Neural cell (in vitro differentiated cells): ENCODE data around the gene BET1L. TPM values are rescaled to one million over a fixed set of nuclear protein-coding genes. Genes with fewer than 3 reads are reported as not detected.

Experiments
- H2AFZ ChIP-seq: fragments of 200-600, 300-800 bp; sonication (generic), shearing (Covaris generic); 2 replicates; pipeline ENCODE4 v1.6.0; 2014; ENCODE audit warnings: low read depth, mild to moderate bottlenecking, antibody characterized with exemption, low read length, moderate library complexity
- H3F3A ChIP-seq: fragments of 200-600 bp; shearing (Covaris generic); 2 replicates; pipeline ENCODE4 v1.6.1; 2016; ENCODE audit warnings: mild to moderate bottlenecking, moderate library complexity, mixed read lengths, antibody characterized with exemption, low read length; ENCODE audit not compliant: insufficient read depth, poor library complexity, severe bottlenecking
- H3K27ac ChIP-seq: fragments of 200-600, 300-800 bp; sonication (generic), shearing (Covaris generic); 2 replicates; pipeline ENCODE4 v1.5.1; 2014; ENCODE audit warnings: mild to moderate bottlenecking, low read length, moderate library complexity
- H3K27me3 ChIP-seq: fragments of 300-800, 200-600 bp; sonication (generic), shearing (Covaris generic); 2 replicates; pipeline ENCODE4 v1.6.0; 2014; ENCODE audit warnings: mild to moderate bottlenecking, low read depth, low read length, moderate library complexity; ENCODE audit not compliant: insufficient read depth
- H3K36me3 ChIP-seq: fragments of 300-800, 200-600 bp; sonication (generic), shearing (Covaris generic); 2 replicates; pipeline ENCODE4 v1.5.1; 2014; ENCODE audit warnings: mild to moderate bottlenecking, antibody characterized with exemption, low read length, moderate library complexity; ENCODE audit not compliant: insufficient read depth
- H3K4me2 ChIP-seq: fragments of 300-800, 200-600 bp; sonication (generic), shearing (Covaris generic); 2 replicates; pipeline ENCODE4 v1.6.0; 2014; ENCODE audit warnings: mild to moderate bottlenecking, low read length
- H3K4me3 ChIP-seq: fragments of 300-800, 200-600 bp; sonication (generic), shearing (Covaris generic); 2 replicates; pipeline ENCODE4 v1.5.1; 2014; ENCODE audit warnings: mild to moderate bottlenecking, low read length, moderate library complexity
- H3K79me2 ChIP-seq: fragments of 200-600 bp; shearing (Covaris generic); replicated peaks from 2 replicates; pipeline ENCODE4 v1.6.0; 2014; ENCODE audit warnings: mild to moderate bottlenecking, low read length, moderate library complexity; ENCODE audit not compliant: insufficient read depth
- H3K9ac ChIP-seq: fragments of 300-800, 200-600 bp; sonication (generic), shearing (Covaris generic); 2 replicates; pipeline ENCODE4 v1.6.1; 2016; ENCODE audit warnings: mild to moderate bottlenecking, low read length, mixed read lengths
- H3K9me2 ChIP-seq: fragments of 200-600 bp; shearing (Covaris generic); 2 replicates; pipeline ENCODE4 v1.6.1; 2016; ENCODE audit warnings: mild to moderate bottlenecking, low read length, mixed read lengths; ENCODE audit not compliant: insufficient read depth
- H3K9me3 ChIP-seq: fragments of 200-600, 300-800 bp; sonication (generic), shearing (Covaris generic); 2 replicates; pipeline ENCODE4 v1.6.1; 2016; ENCODE audit warnings: mild to moderate bottlenecking, mixed run types, low read length, moderate library complexity, mixed read lengths
- H4K20me1 ChIP-seq: fragments of 200-600 bp; shearing (Covaris generic); 2 replicates; pipeline ENCODE4 v1.6.1; 2016; ENCODE audit warnings: mild to moderate bottlenecking, mixed run types; ENCODE audit not compliant: insufficient read depth
- CTCF ChIP-seq: fragments of 450-650 bp; IDR thresholded peaks from 2 replicates; pipeline ENCODE4 v1.5.1; 2014; ENCODE audit warnings: antibody characterized with exemption, mild to moderate bottlenecking, moderate library complexity; ENCODE audit not compliant: poor library complexity, severe bottlenecking
- EP300 ChIP-seq: fragments of 450-650 bp; conservative IDR thresholded peaks from 2 replicates; pipeline ENCODE4 v1.6.1; 2014; ENCODE audit warnings: antibody characterized with exemption, mild to moderate bottlenecking, moderate library complexity; ENCODE audit not compliant: poor library complexity, severe bottlenecking
- EZH2 ChIP-seq: fragments of 200-600, 300-800 bp; shearing (Covaris generic), sonication (generic); IDR thresholded peaks from 2 replicates; pipeline ENCODE4 v1.6.1; 2014; ENCODE audit warnings: antibody characterized with exemption, low read length, borderline replicate concordance, mild to moderate bottlenecking; ENCODE audit not compliant: insufficient read depth, poor library complexity, severe bottlenecking
- MXI1 ChIP-seq: fragments of 450-650 bp; conservative IDR thresholded peaks from 2 replicates; pipeline ENCODE4 v1.6.1; 2014; ENCODE audit warnings: antibody characterized with exemption, mild to moderate bottlenecking; ENCODE audit not compliant: poor library complexity, severe bottlenecking
- POLR2AphosphoS5 ChIP-seq: IDR thresholded peaks from 2 replicates; pipeline ENCODE4 v1.6.1; 2012
- RAD21 ChIP-seq: fragments of 450-650 bp; conservative IDR thresholded peaks from 2 replicates; pipeline ENCODE4 v1.6.1; 2014; ENCODE audit warnings: antibody characterized with exemption, mild to moderate bottlenecking, moderate library complexity
- REST ChIP-seq: IDR thresholded peaks from 2 replicates; pipeline ENCODE4 v1.6.1; 2012; ENCODE audit warnings: borderline replicate concordance
- SMC3 ChIP-seq: fragments of 450-650 bp; conservative IDR thresholded peaks from 2 replicates; pipeline ENCODE4 v1.6.1; 2014; ENCODE audit warnings: antibody characterized with exemption, mild to moderate bottlenecking, moderate library complexity; ENCODE audit not compliant: poor library complexity
- TAF1 ChIP-seq: IDR thresholded peaks from 2 replicates; pipeline ENCODE4 v1.6.1; 2012; ENCODE audit warnings: low read depth
- polyA plus RNA-seq: library from polyadenylated mRNA; depleted of rRNA; stranded (reverse); fragments of >200 nt; gene quantifications from 2 replicates; pipeline ENCODE4 v1.2.3, GENCODE V29; 2014

BET1L gene
- polyA plus RNA-seq, 1 donor from 2014 or later: 7.6 TPM

GRCh38 chr11:199782-200181 is 7.4 kb downstream of the BET1L start:
- Histone ChIP-seq H3K9ac (no peak overlapping the region), H3K9me3 (no peaks in the 10 kb centered on the region), H3K9me2 (no peaks in the 10 kb centered on the region), H3K4me2 (no peak overlapping the region), H4K20me1 (no peaks in the 10 kb centered on the region), H3K4me3 (no peak overlapping the region), H3K79me2 (no peaks in the 10 kb centered on the region), H3F3A (no peaks in the 10 kb centered on the region), H3K36me3 (no peaks in the 10 kb centered on the region), H2AFZ (no peak overlapping the region), H3K27me3 (no peaks in the 10 kb centered on the region), H3K27ac (no peak overlapping the region)
- no peak for TF ChIP-seq SMC3
- TF ChIP-seq REST: no peak
- TF ChIP-seq TAF1: no peak
- no peak for TF ChIP-seq EP300
- no peak for TF ChIP-seq RAD21
- TF ChIP-seq MXI1: no peak
- no peak for TF ChIP-seq EZH2
- no peak for TF ChIP-seq POLR2AphosphoS5
- TF ChIP-seq CTCF: no peak

- TF ChIP-seq REST (no peak), EZH2 (no peak), SMC3 (no peak), POLR2AphosphoS5 (no peak), CTCF (no peak), EP300 (no peak), TAF1 (no peak), MXI1 (no peak), RAD21 (no peak)
These were observed 8.1 kb downstream of the BET1L start for GRCh38 chr11:199004-199581.

More at GRCh38 chr11:199004-199581, 8.1 kb downstream of the BET1L start:
- Histone ChIP-seq H3K4me3 (no peak overlapping the region), H2AFZ (no peak overlapping the region), H4K20me1 (no peaks in the 10 kb centered on the region), H3K27ac (no peak overlapping the region), H3K36me3 (no peaks in the 10 kb centered on the region), H3K79me2 (no peaks in the 10 kb centered on the region), H3K9me2 (no peaks in the 10 kb centered on the region), H3K4me2 (no peak overlapping the region), H3K9ac (no peak overlapping the region), H3K9me3 (no peaks in the 10 kb centered on the region), H3K27me3 (no peaks in the 10 kb centered on the region), H3F3A (no peaks in the 10 kb centered on the region)
